ENCODE results near the gene FAM222A.

Gene FAM222A

DNA sequence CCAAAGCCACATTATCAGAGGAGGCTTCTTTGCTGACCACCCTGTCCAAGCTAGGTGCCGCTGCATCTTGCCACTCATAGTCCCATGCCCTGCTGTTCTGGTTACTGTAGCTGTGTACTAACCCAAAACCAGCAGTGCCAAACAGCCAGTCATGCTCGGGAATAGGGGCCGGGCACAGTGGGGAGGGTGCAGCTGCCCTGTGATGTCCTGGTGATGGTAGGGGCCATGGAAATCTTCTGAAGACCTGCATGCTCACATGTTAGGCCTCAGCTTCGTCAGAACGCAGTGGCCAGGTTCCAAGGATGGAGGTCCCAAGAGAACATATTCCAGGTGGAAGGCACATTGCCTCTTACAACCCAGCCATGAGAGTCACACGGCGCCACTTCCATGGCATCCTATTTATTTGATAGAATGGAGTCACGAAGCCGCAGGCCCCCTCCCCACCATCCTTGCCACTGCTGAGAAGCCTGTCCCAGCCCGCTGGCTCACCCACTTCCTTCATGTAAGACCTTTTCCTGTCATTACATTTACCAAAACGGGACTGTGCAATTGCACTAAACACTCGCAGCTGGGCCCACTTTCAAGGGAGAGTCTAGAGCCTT is 48.5 kb downstream of the FAM222A start:
- no peak for DNase-seq

DNA sequence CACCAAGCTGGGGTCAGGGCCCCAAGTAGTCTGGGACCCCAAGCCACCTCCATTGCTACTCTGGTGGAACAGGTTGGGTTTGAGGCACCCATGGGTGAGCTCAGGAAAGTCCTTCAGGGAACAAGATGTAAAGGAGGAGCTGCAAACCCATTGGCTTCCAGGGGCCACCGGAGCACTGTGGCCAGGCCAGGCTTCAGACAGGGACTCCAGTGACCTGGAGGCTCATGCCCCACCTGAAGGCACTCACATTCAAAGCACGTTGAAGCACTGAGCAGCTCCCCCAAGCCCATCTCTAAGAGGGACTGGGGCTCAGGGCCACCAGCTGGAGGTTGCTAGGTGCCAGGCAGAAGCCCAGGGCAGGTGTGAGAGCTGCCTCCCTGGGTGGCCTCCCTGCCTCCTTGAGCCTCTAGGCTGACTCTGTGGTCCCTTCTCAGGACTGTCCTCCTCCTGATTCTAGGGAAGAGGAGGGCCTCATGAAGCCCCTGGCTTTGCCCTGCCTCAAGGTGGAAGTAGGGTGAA is 49.1 kb downstream of the FAM222A start:
- DNase-seq: no peak

GRCh38 chr12:109763201-109763841 is 49.7 kb downstream of the FAM222A start:
- no peak for DNase-seq

DNA sequence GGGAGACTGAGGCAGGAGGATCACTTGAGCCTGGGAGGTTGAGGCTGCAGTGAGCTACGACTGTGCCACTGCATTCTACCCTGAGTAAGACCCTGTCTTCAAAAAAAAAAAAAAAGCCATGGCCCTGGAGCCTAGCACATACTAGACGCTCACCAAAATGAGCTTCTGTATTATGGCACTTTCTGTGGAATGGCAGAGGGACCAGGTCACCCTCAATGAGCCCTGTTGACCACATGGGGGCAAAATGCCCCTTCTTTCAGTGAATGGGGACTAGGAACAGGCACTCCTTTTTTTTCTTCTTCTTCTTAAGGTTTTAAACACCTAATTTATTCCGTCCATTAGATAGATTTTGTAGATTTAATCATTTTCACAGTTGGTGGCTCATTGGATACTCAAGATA is 50.5 kb downstream of the FAM222A start:
- no peak for DNase-seq

- no peak for DNase-seq
Measured at GRCh38 chr12:109764776-109765445, 51.3 kb downstream of the FAM222A start.

DNA sequence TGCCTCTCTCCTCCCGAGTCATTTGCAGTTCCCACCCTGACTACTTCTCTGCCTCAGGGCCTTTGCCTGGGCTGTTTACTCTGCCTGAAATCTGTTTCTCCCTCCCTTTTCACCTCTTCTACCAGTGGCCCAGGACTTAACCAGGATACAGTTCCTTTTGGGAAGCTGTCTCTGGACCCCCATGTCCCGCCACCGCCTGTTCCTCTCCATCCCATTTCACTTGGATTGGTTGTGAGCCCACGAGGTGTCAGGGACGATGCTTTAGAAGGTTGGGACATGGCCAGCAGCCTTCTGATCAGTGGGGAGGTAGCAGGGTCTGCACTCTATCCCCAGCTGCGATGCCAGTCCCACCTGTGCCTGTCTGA is 51.8 kb downstream of the FAM222A start:
- no peak for DNase-seq

DNA sequence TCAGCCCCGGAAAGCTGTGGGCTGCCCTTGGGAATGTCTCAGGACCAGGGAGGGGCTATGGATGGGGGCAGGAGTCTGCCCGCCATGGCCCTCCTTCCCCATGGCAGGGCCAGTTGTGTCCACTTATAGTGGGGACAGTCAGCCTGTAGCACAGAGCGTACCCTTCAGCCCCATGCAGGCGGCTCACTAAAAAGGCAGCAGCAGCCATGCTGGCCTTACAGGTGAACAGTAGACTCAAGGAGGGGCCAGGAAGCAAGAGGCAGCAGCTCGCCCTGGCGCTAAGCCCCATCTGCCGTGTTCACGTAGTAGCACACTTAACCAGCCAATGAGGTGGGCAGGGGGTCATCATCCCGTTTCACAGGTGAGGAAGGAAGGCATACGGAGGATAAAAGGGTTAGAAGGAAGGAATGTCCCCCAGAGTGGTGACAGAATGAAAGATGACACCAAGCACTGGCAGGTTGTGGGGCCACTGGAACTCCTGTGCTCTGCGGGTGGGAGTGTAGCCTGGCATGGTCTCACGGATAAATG is 52.7 kb downstream of the FAM222A start:
- no peak for DNase-seq

DNA sequence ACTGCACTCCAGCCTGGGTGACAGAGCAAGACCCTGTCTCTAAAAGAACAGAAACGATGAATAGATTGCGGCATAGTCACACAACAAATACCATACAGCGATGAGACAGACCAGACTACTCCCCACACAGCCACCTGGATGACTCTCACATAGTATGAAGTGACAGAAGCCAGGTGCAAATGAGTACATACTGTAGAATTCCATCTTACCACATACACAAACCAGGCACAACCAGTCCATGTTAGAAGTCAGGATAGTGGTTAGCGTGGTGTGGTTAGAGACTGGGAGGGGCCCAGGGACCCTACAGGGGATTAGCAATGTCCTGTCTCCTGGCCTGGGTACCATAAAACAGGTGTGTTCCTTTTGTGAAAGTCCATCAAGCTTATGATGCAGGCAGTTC is 53.8 kb downstream of the FAM222A start:
- DNase-seq: no peak

GRCh38 chr12:109767991-109768900 is 54.6 kb downstream of the FAM222A start:
- no peak for DNase-seq

GRCh38 chr12:109768901-109769670 is 55.5 kb downstream of the FAM222A start:
- no peak for DNase-seq

DNA sequence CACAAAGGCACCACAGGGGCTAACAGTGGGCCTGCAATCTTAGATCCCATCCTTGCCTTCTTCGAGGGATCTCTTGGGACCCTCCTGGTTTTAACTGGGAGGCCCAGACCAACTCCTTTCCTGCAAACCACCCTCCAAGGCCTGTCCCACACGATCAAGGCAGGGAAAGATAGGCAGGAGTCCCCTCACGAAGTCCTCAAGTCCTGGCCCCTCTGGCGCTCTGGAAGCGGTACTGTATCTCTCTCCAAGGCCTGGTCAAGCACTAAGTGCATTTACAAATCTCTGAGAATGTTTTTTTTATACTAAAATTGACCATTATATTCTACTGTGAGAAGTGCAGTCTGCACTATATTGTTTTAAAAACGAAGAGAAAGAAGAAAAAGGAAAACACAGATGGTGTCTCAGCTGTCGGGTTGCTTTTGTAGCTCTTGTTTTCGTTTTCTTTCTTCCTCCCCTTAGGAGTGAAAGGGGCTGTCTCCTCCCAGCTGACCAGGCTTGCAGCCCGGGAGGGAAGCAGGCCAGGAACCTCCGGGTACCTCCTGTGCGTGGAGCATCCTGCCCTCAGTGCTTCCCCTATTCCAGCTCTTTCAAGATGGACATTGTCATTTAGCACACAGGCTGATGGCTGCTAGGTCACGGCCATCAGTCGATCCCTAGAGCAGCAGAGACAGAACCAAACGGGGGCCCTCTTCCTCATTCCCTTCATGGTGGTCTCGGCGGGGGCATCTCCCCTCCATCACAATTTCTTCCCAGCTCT is 56.7 kb downstream of the FAM222A start:
- DNase-seq: no peak

DNA sequence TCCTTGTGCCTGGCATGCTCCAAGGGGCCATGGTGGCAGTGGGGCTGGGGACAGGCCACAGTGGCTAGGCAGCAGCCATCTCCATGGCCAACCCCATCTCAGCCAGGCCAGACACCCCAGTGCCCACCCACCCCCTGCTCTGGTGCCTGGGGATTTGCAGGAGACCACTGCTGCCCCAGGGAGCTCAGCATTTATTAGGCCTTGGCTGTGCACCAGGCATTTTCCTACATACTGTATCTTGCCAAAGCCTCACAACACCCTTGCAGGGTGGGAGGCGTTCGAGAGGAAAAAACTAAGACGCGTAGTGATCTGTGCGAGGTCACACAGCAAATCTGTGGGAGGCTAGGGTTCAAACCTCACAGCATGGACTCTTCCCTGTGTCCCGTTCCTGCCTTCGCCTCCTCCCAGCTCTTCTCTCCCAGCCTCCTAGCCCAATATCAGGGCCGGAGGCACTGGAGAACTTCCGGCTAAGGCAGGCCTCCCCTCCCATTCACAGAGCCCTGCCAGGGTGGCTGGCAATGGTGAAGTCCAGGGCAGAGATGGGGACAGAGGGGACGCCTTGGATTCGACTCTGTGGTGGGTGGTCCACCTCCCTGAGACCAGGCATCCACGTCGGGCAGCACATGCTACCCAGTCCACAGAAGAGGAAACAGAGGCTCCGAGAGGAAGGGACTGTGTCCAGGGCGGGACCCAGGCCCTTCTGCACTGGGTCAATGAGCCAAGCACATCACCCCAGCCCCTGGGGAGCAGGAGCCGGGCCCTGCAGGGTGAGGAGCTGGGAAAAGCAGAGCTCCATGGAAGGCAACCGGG is 57.4 kb downstream of the FAM222A start:
- no peak for DNase-seq

- no peak for DNase-seq
Measured at GRCh38 chr12:109771746-109772621, 58.4 kb downstream of the FAM222A start.

DNA sequence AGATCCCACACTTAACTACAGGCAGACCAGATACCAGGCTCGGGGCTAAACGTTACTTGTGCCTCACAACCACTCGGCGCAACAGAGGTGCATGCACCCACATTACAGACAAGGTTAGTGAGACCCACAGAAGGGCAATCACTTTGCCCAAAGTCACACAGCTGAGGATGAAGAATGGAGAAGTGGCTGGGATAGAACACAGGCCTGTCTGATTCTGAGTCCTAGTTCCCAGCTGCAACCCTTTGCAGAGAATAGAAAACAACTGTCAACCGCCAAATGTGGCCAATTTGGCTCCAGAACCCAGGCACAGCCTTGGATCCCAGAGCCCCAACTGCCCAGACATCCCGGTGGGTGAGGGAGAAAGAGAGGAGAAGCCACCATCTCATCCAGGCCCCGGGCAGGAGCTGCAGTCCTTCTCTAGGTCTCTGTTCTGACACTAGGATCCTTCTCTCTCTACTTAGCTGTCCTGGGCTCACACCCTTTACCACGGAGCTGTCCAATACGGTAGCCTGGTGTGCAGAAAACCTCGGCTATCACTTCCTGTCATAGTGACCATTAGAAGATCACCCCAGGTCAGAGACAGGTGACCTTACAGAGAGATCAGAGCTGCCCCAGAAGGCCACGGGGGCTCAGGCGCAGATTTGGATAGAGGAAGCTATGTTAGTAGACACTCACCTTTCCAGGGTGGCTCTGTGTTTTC is 59.1 kb downstream of the FAM222A start:
- DNase-seq: no peak

DNA sequence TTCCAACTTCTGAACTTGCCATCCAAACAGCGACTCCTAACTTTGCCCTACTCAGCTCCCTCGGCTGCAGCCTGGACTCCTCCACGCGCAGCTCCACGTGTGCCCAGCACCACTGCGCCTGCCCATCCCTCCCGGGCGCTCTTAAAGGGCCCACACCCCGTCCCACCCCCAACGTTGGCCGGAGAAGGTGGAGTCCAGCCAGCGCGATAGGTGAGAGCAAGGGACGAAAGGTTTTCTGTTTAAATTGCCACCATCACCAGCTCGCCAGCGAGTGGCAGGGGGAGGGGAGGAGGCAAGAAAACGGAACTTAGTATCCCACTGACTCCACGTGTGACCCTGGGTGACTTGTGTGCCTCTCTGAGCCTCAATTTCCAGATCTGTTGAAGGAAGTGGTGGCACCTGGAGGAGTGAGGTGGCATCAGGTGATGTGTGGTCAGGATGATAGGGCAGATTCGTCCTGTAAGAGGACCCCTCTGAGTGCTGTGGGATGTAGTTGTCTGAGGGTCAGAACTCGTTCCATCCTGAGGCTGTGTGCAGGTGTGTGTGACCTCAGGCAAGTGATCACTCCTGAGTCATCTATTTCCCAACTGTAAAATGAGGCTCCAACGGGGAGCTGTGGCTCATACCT is 59.9 kb downstream of the FAM222A start:
- DNase-seq: no peak

- peak; percentile 64 for DNase-seq
Measured at GRCh38 chr12:109775172-109775881, 61.7 kb downstream of the FAM222A start.

DNA sequence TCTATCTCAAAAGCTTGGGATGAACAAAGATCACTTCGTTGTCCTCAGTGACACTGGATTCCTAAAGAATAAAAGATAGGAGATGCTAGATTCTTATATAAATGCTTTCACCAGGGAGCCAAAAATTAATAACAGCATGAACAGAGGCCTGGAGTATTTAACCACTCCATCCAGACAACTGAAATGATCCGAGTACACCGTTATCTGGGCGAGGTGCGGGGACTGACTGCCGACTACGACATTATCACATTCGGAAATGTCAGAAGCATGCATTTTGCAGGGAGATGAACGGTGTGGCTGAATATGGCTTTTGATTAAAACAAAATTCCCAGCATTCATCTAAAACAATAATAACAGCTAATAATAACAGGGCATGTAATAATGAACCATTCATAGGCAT is 63.0 kb downstream of the FAM222A start:
- DNase-seq: no peak

GRCh38 chr12:109777544-109777943 is 63.9 kb downstream of the FAM222A start:
- DNase-seq: no peak
